GM18907 (cell line): Measurements from ENCODE around the gene SLC24A4.
"Not testable (repeated sequence)": the region's sequence is repeated elsewhere in the genome, so short reads cannot be mapped to it uniquely, and the experiment has no call there.

ENCODE experiments used
- ATAC-seq: cut with Tn5 transposase; IDR thresholded peaks from one replicate; pipeline ENCODE4 v1.9.1; 2021; ENCODE audit warnings: mild to moderate bottlenecking, moderate library complexity; ENCODE audit not compliant: unreplicated experiment

Gene SLC24A4

DNA sequence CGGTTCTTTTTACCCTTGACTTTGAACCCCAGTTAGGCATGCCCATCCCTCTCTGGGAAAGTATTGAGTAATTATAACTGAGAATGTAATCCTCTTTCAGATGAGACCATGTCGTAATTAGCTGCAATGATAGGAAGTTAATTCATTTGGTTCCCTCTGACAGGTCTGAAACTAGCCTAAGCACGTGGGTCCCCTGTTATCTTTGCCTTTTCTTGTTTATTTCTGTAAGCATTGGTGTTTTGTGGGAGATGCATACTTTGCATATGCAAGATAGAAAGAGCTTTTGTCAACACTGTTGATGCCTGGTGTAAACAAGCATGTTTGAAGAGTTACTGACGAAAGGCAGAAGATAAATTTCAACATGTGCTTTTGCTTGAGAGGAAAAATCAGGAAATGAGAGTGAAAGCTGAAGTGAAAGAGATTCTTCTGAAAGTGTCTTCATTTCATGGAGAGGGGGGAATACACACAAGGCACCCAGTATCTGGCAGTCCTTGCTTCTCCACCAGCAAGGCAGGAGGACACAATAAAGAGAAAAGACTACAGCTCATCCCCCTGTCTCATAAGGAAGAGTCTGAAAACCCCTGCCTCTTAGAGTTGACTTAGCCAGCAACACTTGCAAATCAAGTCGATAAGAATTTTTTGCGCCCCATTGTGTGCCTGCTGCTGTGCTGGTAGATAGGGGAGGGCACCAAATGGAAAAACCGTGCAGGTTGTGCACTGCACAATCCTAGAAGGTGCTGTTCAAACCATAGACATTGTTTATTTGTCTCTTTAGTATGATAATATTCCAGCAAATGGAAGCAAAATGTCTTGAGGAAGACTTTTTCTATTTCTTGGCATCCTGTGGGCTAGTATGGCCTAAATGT, 77.8 kb downstream of the SLC24A4 start:
- ATAC-seq = peak; percentile 74

DNA sequence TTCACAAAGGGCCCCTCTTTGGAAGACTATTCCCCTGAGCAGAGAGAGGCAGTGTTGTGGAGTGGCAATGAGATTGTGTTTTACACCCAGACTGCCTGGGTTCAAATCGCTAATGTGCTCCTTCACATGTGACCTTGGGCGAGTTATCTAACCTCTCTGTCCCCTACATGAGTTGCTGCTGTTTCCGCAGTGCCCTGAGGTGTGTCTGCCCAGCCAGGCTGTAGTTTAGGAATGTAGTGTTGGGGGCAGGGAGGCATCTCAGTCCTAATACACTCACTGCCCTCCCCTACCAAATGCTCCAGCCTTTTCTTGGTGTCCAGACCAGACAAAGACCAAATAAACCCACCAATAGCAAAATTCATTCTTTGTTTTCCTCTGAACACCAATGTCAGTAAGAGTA, 78.6 kb downstream of the SLC24A4 start:
- ATAC-seq = no peak

DNA sequence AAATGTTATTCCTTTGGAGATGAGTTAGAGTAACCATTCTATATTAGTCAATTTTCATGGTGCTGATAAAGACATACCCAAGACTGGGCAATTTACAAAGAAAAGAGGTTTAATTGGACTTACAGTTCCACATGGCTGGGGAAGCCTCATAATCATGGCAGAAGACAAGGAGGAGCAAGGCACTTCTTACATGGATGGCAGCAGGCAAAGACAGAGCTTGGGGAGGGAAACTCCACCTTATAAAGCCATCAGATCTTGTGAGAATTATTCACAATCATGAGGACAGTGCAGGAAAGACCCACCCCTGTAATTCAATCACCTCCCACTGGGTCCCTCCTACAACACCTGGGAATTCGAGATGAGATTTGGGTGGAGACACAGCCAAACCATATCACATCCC, 79.5 kb downstream of the SLC24A4 start:
- not testable (repeated sequence) for ATAC-seq

DNA sequence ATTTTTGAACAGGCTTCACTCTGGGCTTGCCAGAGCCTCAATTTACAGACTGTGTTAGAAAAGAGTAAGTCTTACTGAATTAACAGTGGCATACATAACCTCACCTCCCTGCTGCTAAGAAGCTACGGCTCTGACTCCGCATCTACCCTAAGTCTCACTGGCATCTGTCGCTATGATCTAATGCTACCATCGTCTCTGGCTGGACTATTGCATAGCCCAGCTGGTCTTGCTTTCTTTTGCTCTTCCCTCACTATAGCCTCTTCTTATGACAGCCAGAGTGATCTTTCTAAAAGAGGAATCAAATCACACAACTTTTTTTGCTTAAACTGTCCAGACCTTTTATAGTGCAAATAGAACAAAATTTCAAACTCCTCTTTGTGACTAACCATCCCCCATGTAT, 81.1 kb downstream of the SLC24A4 start:
- no peak for ATAC-seq

DNA sequence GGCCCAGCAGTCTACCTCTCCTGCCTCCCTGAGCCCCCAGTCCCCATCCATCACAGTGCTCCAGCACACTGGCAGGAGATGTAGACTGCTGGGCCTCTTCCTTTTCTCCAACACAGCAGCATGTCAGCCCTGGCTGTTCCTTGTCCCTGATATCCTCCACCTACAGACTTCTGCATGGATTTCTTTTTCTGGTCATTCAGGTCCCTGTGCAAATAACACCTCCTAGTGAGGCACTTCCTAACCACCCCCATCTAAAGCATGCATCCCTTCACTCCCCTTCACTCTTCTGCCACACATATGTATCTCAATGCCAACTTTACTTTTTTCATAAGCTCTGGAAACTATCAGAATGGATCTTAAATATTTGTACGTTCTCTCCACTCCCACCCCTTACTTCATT, 81.5 kb downstream of the SLC24A4 start:
- no peak for ATAC-seq

DNA sequence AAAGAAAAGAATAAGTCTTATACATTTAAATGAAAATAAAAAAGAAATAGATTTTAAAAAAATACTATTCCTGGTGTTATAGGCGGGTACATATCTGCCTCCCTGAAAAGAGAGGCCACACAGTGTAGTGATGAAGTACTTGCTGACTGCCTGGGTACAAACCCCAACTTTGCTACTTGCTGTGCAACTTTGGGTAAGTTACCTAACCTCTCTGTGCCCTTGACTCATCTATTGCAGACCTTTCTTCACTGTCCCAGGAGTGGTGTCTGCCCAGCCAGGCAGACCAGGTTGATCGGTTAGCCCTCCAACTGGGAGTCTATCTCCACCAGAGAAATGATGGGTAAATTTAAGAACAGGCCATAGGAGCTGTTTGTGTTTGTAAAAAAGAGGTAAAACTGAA, 82.0 kb downstream of the SLC24A4 start:
- no peak for ATAC-seq

- no peak for ATAC-seq
These were observed 84.4 kb downstream of the SLC24A4 start for GRCh38 chr14:92407410-92407809.

DNA sequence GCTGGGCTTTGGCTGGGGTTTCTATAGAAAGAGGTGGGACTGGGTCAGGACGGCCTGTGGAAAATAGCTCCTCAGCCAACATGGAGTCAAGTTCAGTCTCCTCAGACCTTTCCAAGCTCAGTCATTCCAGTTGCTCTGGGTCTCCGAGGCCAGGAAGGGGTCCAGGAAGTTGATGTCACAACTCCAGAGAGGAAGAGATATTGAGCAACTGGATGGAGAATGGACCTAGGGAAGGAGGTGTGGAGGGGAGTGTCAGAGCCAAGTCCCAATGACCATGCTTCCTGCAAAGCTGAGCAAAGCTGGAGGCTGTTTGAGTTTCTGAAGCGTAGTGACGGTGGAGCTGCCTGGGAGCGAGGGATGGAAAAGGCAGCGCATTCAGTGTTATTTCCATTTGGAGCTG, 86.1 kb downstream of the SLC24A4 start:
- ATAC-seq = no peak

DNA sequence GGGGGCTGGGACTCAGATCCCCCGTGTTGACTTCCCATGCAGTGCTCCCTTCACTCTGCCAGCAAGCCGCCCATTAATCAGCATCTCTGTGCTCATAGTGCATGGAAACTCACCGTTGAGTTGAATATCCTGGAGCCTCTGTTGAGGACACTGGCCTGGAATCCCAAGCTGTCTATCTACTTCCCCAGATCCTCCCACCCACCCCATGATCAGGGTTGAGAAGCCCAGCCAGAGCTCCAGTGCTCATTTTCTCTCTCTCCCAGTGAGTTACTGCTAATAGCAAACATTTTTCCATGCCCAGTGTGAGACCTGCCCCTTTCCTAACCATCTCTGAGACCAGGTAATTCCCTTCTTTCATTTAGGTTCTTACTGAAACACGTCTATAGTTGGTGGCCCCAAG, 88.2 kb downstream of the SLC24A4 start:
- no peak for ATAC-seq

- no peak for ATAC-seq
These were observed 89.0 kb downstream of the SLC24A4 start for GRCh38 chr14:92411941-92412340.

GRCh38 chr14:92412912-92413311, 89.9 kb downstream of the SLC24A4 start:
- ATAC-seq = no peak

DNA sequence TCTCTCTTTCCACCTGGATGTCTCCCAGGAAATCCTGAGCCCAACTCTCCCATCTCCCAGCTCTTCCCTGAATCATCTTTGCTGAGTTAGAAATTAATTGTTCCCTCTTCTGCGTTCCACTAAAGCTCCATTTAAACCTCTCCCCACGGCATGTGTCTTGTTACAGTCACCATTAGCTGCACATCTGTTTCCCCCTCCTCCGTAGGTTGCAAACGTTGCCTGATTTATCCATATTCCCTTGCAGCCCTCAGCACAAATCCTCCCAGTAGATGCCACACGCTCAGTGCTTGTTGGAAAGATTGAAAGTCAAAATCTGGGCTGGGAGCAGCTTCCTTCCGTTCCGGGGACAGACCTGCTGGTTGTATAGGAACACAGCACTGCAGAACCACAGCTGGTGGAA, 90.4 kb downstream of the SLC24A4 start:
- no peak for ATAC-seq

- no peak for ATAC-seq
These were observed 91.9 kb downstream of the SLC24A4 start for GRCh38 chr14:92414690-92415445.

GRCh38 chr14:92415969-92416368, 93.0 kb downstream of the SLC24A4 start:
- no peak for ATAC-seq

- ATAC-seq = no peak
These were observed 93.6 kb downstream of the SLC24A4 start for GRCh38 chr14:92416544-92416943.

GRCh38 chr14:92417759-92418158, 94.8 kb downstream of the SLC24A4 start:
- ATAC-seq = no peak

- ATAC-seq = no peak
These were observed 98.8 kb downstream of the SLC24A4 start for GRCh38 chr14:92421751-92422150.

DNA sequence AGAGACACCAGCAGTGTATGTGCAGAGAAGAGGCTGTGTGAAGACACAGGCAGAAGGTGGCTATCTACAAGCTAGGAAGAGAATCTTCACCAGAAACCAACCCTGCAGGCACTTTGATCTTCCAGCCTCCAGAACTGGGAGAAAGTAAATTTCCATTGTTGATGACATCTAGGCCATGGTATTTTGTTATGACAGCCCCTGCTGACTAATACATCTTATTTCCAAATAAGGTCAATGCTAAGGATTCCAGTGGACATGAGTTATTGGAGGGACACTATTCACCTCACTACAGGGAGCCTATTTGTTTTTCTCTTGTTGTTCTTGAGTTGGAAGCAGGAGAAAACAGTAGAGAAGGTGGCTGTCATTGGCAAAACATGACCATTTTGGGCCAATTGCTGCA, 102.1 kb downstream of the SLC24A4 start:
- ATAC-seq = no peak

DNA sequence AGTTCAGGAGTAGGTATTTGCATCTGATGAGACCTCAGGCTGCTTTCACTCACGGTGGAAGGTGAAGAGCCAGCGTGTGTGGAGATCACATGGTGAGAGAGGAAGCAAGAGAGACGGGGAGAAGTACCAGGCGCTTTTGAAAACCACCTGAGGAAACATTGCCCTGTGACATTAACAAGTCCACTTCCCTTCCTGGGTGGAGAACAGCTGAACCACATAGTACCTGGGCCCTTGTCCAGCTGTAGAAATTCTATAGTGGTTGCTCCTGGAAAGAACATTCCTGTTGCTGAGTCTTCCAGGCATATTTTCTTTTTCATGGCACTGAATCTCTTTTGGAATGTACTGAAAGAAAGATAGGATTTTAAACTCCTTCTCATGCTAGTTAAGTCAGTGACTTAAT, 103.3 kb downstream of the SLC24A4 start:
- ATAC-seq = no peak

- no peak for ATAC-seq
These were observed 104.1 kb downstream of the SLC24A4 start for GRCh38 chr14:92427096-92427495.

DNA sequence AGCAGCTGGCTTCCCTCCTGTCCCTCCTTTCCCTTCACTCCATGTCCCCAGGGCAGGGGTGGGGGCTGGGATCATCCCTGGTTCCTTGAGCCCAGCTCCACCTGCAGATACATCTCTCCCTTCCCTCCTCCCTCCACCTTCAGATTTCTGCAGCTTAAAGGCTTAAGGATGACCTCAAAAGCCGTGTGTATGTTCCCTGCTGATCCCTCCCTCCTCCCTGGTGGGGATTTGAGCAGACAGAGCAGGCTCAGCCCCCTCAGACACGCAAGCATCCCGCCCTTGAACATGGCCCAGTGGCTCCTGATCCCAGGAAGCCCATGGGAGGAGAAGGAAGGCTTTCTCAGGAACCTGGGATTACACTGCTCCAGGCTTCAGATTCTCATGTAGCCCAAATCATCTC, 107.7 kb downstream of the SLC24A4 start:
- ATAC-seq = no peak

DNA sequence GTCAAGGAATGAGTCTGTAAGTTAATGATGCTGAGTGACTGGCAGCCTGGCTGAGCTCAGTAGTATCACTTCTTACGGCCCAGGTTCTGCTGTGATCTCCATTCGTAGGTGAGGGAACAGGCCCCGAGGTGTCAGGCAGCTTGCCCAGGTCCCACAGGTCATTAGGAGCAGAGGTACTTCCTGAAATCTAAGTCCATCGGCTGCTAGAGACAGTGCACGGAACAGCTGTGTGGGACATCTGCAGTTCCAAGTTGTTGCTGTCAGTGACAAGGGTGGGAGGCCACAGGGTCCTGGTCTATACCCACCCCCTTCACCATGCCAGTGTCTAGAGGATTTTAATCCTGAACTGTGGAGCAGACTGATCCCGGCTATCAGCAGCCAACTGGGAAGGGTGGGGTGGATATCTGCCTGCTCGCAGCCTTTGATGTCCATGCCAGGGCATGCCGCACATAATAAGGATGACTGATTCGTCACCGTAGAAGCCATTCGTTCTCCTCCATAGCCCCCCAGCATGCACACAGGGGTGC, 108.3 kb downstream of the SLC24A4 start:
- no peak for ATAC-seq
